IMR-90 (cell line): Measurements from ENCODE around the gene KRTAP12-4. TPM values are rescaled to one million over a fixed set of nuclear protein-coding genes. Genes with fewer than 3 reads are reported as not detected.
A peak's percentile ranks its signal among the peaks of the same experiment; 100 is the strongest.
"Not testable (repeated sequence)": the region's sequence is repeated elsewhere in the genome, so short reads cannot be mapped to it uniquely, and the experiment has no call there.

Source experiments
- ATAC-seq: fragments of 200-7000 bp; cut with Tn5 transposase; 2 replicates; pipeline ENCODE4 v1.9.1; 2020; ENCODE audit warnings: low read depth, mild to moderate bottlenecking, moderate library complexity
- BruUV-seq: library from RNA; stranded (reverse); fragments of 400-500 nt; replicated peaks from 2 replicates; lab custom pipeline; 2021; lab: Mats Ljungman, UMichigan
- CTCF ChIA-PET: fragments of 300-600 bp; formaldehyde crosslinking; extraction: SDS; loops from one replicate; lab custom pipeline; 2021; ENCODE audit warnings: antibody characterized with exemption; lab: Yijun Ruan, JAX
- POLR2A ChIA-PET: fragments of 300-600 bp; sonication (Branson Sonifier 250); formaldehyde crosslinking; loops from one replicate; lab custom pipeline; 2022; ENCODE audit warnings: antibody characterized with exemption; ENCODE audit not compliant: unreplicated experiment; lab: Charles Lee
- DNase-seq: peaks from one replicate; pipeline ENCODE4 v3.0.0; 2013
- H2AFZ ChIP-seq: replicated peaks from 2 replicates; pipeline ENCODE3; 2013; ENCODE audit warnings: low read length, mild to moderate bottlenecking; ENCODE audit not compliant: poor library complexity
- H2AK5ac ChIP-seq: 2 replicates; pipeline ENCODE4 v1.6.1; 2013; ENCODE audit warnings: low read depth, low read length, inconsistent platforms
- H2AK9ac ChIP-seq: replicated peaks from 2 replicates; pipeline ENCODE3; 2013; ENCODE audit warnings: mild to moderate bottlenecking, low read depth, low read length, moderate library complexity; ENCODE audit not compliant: poor library complexity
- H2BK120ac ChIP-seq: 2 replicates; pipeline ENCODE4 v1.6.1; 2013; ENCODE audit warnings: low read depth, low read length, inconsistent platforms
- H2BK15ac ChIP-seq: 3 replicates; pipeline ENCODE4 v1.6.1; 2013; ENCODE audit warnings: low read depth, low read length, inconsistent platforms
- H2BK20ac ChIP-seq: 2 replicates; pipeline ENCODE4 v1.6.1; 2013; ENCODE audit warnings: low read depth, mild to moderate bottlenecking, inconsistent platforms, low read length, moderate library complexity
- H2BK5ac ChIP-seq: 2 replicates; pipeline ENCODE4 v1.6.1; 2013; ENCODE audit warnings: mild to moderate bottlenecking, low read depth, low read length, inconsistent platforms; ENCODE audit not compliant: poor library complexity, severe bottlenecking
- H3K14ac ChIP-seq: replicated peaks from 2 replicates; pipeline ENCODE4 v1.6.1; 2013; ENCODE audit warnings: low read depth, low read length, inconsistent platforms
- H3K18ac ChIP-seq: 2 replicates; pipeline ENCODE4 v1.6.1; 2013; ENCODE audit warnings: low read depth, low read length, control low read depth
- H3K23ac ChIP-seq: 2 replicates; pipeline ENCODE4 v1.6.1; 2013; ENCODE audit warnings: low read depth, low read length, inconsistent platforms
- H3K27ac ChIP-seq: 2 replicates; pipeline ENCODE4 v1.5.1; 2013; ENCODE audit warnings: mild to moderate bottlenecking, control low read depth, low read length; ENCODE audit not compliant: insufficient read depth
- H3K27me3 ChIP-seq: 2 replicates; pipeline ENCODE4 v1.6.1; 2013; ENCODE audit warnings: low read length; ENCODE audit not compliant: control insufficient read depth, insufficient read depth
- H3K36me3 ChIP-seq: 2 replicates; pipeline ENCODE4 v1.6.1; 2013; ENCODE audit warnings: low read length, mixed read lengths; ENCODE audit not compliant: control insufficient read depth, insufficient read depth
- H3K4ac ChIP-seq: 2 replicates; pipeline ENCODE4 v1.6.1; 2013; ENCODE audit warnings: low read depth, low read length, inconsistent platforms
- H3K4me1 ChIP-seq: 2 replicates; pipeline ENCODE4 v1.6.1; 2013; ENCODE audit warnings: low read length, mixed read lengths; ENCODE audit not compliant: control insufficient read depth, insufficient read depth
- H3K4me2 ChIP-seq: 2 replicates; pipeline ENCODE4 v1.6.1; 2013; ENCODE audit warnings: low read depth, mild to moderate bottlenecking, control low read depth, low read length, moderate library complexity
- H3K4me3 ChIP-seq: 2 replicates; pipeline ENCODE4 v1.5.1; 2013; ENCODE audit warnings: low read depth, mild to moderate bottlenecking, control low read depth, low read length, moderate library complexity; ENCODE audit not compliant: insufficient read depth
- H3K56ac ChIP-seq: 2 replicates; pipeline ENCODE4 v1.6.1; 2013; ENCODE audit warnings: low read length, inconsistent platforms; ENCODE audit not compliant: insufficient read depth; ENCODE audit errors: extremely low read depth
- H3K79me1 ChIP-seq, 2 experiments: 2 replicates each; pipeline ENCODE4 v1.6.1; 2013; ENCODE audit warnings: low read length in 2 of 2, inconsistent platforms in 1 of 2, low read depth in 1 of 2
- H3K9ac ChIP-seq: 2 replicates; pipeline ENCODE4 v1.6.1; 2013; ENCODE audit warnings: low read depth, low read length, control low read depth
- H3K9me1 ChIP-seq: 2 replicates; pipeline ENCODE4 v1.6.1; 2013; ENCODE audit warnings: low read length, inconsistent platforms; ENCODE audit not compliant: insufficient read depth
- H3K9me3 ChIP-seq: 2 replicates; pipeline ENCODE4 v1.6.1; 2013; ENCODE audit warnings: low read length; ENCODE audit not compliant: control insufficient read depth, insufficient read depth
- H4K20me1 ChIP-seq: 2 replicates; pipeline ENCODE4 v1.6.1; 2013; ENCODE audit warnings: low read length, inconsistent platforms; ENCODE audit not compliant: insufficient read depth
- H4K5ac ChIP-seq: 2 replicates; pipeline ENCODE4 v1.6.1; 2013; ENCODE audit warnings: mild to moderate bottlenecking, low read depth, low read length, control low read depth
- H4K8ac ChIP-seq, 2 experiments: 2 replicates each; pipeline ENCODE4 v1.6.1; 2013; ENCODE audit warnings: low read depth in 2 of 2, low read length in 2 of 2, control low read depth in 1 of 2, inconsistent platforms in 1 of 2
- H4K91ac ChIP-seq: 2 replicates; pipeline ENCODE4 v1.6.1; 2013; ENCODE audit warnings: low read depth, low read length, inconsistent platforms; ENCODE audit not compliant: insufficient read depth
- NFE2L2 ChIP-seq: fragments of 150-350 bp; IDR thresholded peaks from 2 replicates; pipeline ENCODE4 v1.6.1; 2016; ENCODE audit warnings: low read depth, mild to moderate bottlenecking, low read length
- POLR2A ChIP-seq: IDR thresholded peaks from 2 replicates; pipeline ENCODE4 v1.6.1; 2012; ENCODE audit warnings: mild to moderate bottlenecking, low read depth, low read length
- RAD21 ChIP-seq: IDR thresholded peaks from 2 replicates; pipeline ENCODE4 v1.6.1; 2012; ENCODE audit warnings: low read length, improper control_type of control experiment
- WGBS, 2 experiments: methylation state at CpG; one replicate each; pipeline versions ENCODE4 v1.1.5 to v1.1.7; 2013; ENCODE audit warnings: missing lambda C conversion rate in 2 of 2; ENCODE audit not compliant: insufficient read length in 1 of 2; ENCODE audit errors: extremely low coverage in 2 of 2; 5-methylcytosine and 5-hydroxymethylcytosine counted together
- dilution Hi-C: fragments of 300-500 bp; cut with HindIII; formaldehyde crosslinking; loops from one replicate; pipeline ENCODE4 v1.14.3; 2018; ENCODE audit warnings: low sequenced_read_pairs; ENCODE audit not compliant: unreplicated experiment
- in situ Hi-C: fragments of 300-500 bp; cut with MboI; formaldehyde crosslinking; loops from 3 replicates; pipeline ENCODE4 v1.14.3; 2019; ENCODE audit warnings: low sequenced_read_pairs, inconsistent platforms, mixed read lengths
- intact Hi-C: fragments of 100-400 bp; cut with micrococcal nuclease; formaldehyde crosslinking; loops from 2 replicates; pipeline ENCODE4 v1.10.0; 2022
- polyA plus RNA-seq, 3 experiments: library from polyadenylated mRNA; depleted of rRNA; stranded (reverse); fragments of >200 nt; gene quantifications; 2 replicates each; pipeline ENCODE4 v1.2.3, GENCODE V29; 2012; ENCODE audit warnings: low replicate concordance in 1 of 3
- total RNA-seq: library from RNA; depleted of rRNA; stranded (reverse); fragments of >200 nt; gene quantifications from 2 replicates; pipeline ENCODE4 v1.2.3, GENCODE V29; 2012
- TF ChIP-seq, protein P1 (sequence below): fragments of 150-350 bp; IDR thresholded peaks from 2 replicates; pipeline ENCODE4 v1.6.1; 2017; ENCODE audit warnings: mild to moderate bottlenecking, antibody characterized with exemption, low read length, low read depth

KRTAP12-4 gene
- total and polyA plus RNA-seq, 2 of the 4 experiments (the other 2 are of a cell fraction), result not detected

DNA sequence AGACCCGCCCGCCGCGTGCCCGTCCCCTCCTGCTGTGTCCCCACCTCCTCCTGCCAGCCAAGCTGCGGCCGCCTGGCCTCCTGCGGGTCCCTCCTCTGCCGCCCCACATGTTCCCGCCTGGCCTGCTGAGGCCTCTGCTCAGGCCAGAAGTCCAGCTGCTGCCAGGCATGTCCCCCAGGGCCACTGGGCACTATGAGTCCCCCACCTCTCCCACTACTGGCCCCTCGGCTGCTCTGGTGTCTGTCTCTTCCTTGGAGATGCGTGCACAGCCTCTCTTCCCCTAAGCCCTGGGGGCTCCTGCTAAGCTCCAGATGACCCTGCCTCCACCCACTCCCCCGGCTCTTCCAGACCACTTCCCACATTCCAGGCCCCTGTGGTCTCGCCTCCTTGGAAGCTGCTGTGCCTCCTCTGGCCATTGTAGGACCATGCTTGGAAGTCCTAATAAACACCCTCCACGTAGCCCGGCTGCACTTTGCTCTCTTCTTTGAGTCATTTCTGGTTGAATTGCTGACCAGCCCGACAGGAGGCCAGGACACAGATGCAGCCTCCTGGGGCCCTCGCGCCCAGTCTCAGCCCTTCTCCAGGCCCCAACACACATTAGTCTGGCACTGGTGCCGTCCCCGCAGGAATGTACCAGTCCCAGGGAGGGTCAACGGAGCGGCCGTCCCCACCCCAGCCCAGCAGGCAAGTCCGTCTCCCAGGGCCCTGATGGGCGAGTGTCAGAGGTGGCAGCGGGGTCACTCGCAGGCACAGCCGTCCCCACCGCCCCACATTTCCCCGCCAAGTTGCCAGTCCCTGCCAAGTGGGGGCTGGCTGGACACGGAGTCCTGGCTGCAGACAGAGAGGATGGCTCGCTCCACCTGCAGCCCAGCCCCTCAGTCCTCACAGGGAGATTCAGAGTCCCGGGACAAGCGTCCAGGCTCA is 43.6 kb upstream of the KRTAP12-4 start:
- DNase-seq (no peak), ATAC-seq (0 out of 2 replicates have a peak, but pooled peaks have one; percentile 24)
- Histone ChIP-seq H3K14ac (no peak overlapping the region), H2BK120ac (no peak overlapping the region), H3K18ac (no peak overlapping the region), H4K91ac (no peak overlapping the region), H2BK15ac (no peak overlapping the region), H4K20me1 (no peaks in the 10 kb centered on the region), H2AK5ac (no peak overlapping the region), H2BK5ac (no peak overlapping the region), H4K5ac (no peak overlapping the region), H3K4me2 (no peak overlapping the region), H3K4me3 (no peak overlapping the region), H3K9me1 (no peaks in the 10 kb centered on the region), H2BK20ac (no peak overlapping the region), H3K27ac (no peak overlapping the region), H3K36me3 (no peaks in the 10 kb centered on the region), H3K9me3 (no peaks in the 10 kb centered on the region; the same call in 1 of the 2 replicates), H2AK9ac (no peak overlapping the region), H3K9ac (no peak overlapping the region), H3K56ac (no peak overlapping the region), H2AFZ (no peak overlapping the region), H3K4ac (no peak overlapping the region), H3K27me3 (peaks cover 56% of the 10 kb centered on the region), H3K23ac (no peak overlapping the region), H3K79me1 (no peaks in the 10 kb centered on the region), H3K4me1 (no peaks in the 10 kb centered on the region), H4K8ac (no peak overlapping the region)
- WGBS, 2 experiments, result 24% methylated on average over 22 of the region's 35 CpGs; no CpG with 5 or more reads in 1 of the 2 experiments
- TF ChIP-seq POLR2A (no peak), NFE2L2 (no peak), RAD21 (no peak)
- TF ChIP-seq, protein P1, sequence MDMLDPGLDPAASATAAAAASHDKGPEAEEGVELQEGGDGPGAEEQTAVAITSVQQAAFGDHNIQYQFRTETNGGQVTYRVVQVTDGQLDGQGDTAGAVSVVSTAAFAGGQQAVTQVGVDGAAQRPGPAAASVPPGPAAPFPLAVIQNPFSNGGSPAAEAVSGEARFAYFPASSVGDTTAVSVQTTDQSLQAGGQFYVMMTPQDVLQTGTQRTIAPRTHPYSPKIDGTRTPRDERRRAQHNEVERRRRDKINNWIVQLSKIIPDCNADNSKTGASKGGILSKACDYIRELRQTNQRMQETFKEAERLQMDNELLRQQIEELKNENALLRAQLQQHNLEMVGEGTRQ, result no peak
- ChIA-PET POLR2A (no interaction called here), CTCF (no interaction called here)
- no TSS peak for BruUV-seq
- intact Hi-C loops (no loop called here), dilution Hi-C loops (no loop called here), in situ Hi-C loops (no loop called here)

DNA sequence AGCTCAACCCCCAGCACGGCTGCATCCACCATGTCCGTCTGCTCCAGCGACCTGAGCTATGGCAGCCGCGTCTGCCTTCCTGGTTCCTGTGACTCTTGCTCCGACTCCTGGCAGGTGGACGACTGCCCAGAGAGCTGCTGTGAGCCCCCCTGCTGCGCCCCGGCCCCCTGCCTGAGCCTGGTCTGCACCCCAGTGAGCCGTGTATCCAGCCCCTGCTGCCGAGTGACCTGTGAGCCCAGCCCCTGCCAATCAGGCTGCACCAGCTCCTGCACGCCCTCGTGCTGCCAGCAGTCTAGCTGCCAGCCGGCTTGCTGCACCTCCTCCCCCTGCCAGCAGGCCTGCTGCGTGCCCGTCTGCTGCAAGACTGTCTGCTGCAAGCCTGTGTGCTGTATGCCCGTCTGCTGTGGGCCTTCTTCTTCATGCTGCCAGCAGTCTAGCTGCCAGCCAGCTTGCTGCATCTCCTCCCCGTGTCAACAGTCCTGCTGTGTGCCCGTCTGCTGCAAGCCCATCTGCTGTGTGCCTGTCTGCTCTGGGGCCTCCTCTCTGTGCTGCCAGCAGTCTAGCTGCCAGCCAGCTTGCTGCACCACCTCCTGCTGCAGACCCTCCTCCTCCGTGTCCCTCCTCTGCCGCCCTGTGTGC is 42.8 kb upstream of the KRTAP12-4 start, which contains the start of gene KRTAP10-12:
Gene KRTAP10-12 (plus strand): TSS at position 1 of the 639 bp plus-strand sequence. CDS start 30 bp downstream, at position 31.
- H2BK15ac ChIP-seq, POLR2A ChIA-PET, H4K5ac ChIP-seq, H2BK5ac ChIP-seq, intact Hi-C loops, CTCF ChIA-PET, H3K56ac ChIP-seq, H3K9me1 ChIP-seq, H2BK20ac ChIP-seq, H2AK5ac ChIP-seq, H3K4ac ChIP-seq, H4K91ac ChIP-seq, H2AFZ ChIP-seq, H3K4me1 ChIP-seq, H3K23ac ChIP-seq, dilution Hi-C loops, H4K20me1 ChIP-seq, DNase-seq, ATAC-seq, H3K14ac ChIP-seq, H3K18ac ChIP-seq, BruUV-seq, H3K9ac ChIP-seq, H3K36me3 ChIP-seq, H4K8ac ChIP-seq, H2AK9ac ChIP-seq, H2BK120ac ChIP-seq, in situ Hi-C loops, H3K4me2 ChIP-seq, H3K9me3 ChIP-seq, H3K27ac ChIP-seq, H3K4me3 ChIP-seq, H3K79me1 ChIP-seq: not testable (repeated sequence)
- H3K27me3 ChIP-seq, result peaks cover 55% of the 10 kb centered on the region
- 24% methylated on average over 8 of the region's 21 CpGs; no CpG with 5 or more reads in 1 of the 2 experiments for WGBS, 2 experiments
